ENCODE data around the gene GTF3C4.

GTF3C4 gene

DNA sequence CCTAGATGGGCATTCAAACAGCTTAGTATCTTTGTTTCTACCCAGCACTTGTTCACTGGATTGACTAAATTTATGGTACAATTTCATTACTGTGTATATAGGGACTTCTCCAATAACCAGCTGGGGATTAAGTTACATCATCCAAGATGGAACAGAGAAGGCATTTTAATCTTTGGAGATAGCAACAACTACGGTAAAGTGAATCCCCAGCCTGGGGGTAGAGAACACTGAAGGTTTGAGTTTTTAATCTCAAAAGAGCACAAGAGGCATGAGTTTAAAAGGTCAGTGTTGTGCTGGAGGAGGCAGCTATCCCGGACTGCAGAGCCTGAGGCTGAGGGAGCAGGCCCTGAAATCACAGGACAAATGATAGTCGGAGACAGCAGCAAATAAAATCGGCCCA, 29.0 kb upstream of the GTF3C4 start:
- WGBS, 2 donors (ENCODE audit: extremely low coverage in 2 of 2, insufficient read length in 2 of 2, insufficient replicate concordance in 1 of 2) = no CpG with 5 or more reads among the region's 4 CpGs

GRCh38 chr9:132644251-132644650, 26.0 kb upstream of the GTF3C4 start:
- no peak for DNase-seq (ENCODE audit: low spot score)
- WGBS, 2 donors (ENCODE audit: extremely low coverage in 2 of 2, insufficient read length in 2 of 2, insufficient replicate concordance in 1 of 2) = no CpG with 5 or more reads among the region's 3 CpGs

More for the DNA sequence above, 29.0 kb upstream of the GTF3C4 start:
- no peak overlapping the region for H2BK12ac ChIP-seq (ENCODE audit: low read length)
- no peak overlapping the region for H3K9ac ChIP-seq (ENCODE audit: low read depth, low read length, poor library complexity)
- H2BK120ac ChIP-seq (ENCODE audit: low read depth, low read length) = no peak overlapping the region
- H3K4ac ChIP-seq (ENCODE audit: low read length) = no peak overlapping the region
- H3K4me1 ChIP-seq (ENCODE audit: control insufficient read depth in 2 of 2, insufficient read depth in 1 of 2, low read depth in 1 of 2, low read length in 2 of 2) = no peaks in the 10 kb centered on the region
- H2BK15ac ChIP-seq (ENCODE audit: low read length) = no peak overlapping the region
- H3K36me3 ChIP-seq (replicated peaks in 1 of 2; ENCODE audit: control insufficient read depth in 2 of 2, insufficient read depth in 2 of 2, low read length in 2 of 2) = peaks cover 34 to 99% of the 10 kb centered on the region in 2 donors
- no peaks in the 10 kb centered on the region for H3K9me3 ChIP-seq (replicated peaks in 1 of 2; ENCODE audit: control insufficient read depth in 2 of 2, insufficient read depth in 1 of 2, low read depth in 1 of 2, low read length in 2 of 2)
- no peak overlapping the region for H3K18ac ChIP-seq (ENCODE audit: low read length)
- no peak overlapping the region for H4K8ac ChIP-seq (ENCODE audit: low read depth, low read length)
- H2BK5ac ChIP-seq (ENCODE audit: low read length) = no peak overlapping the region
- no peaks in the 10 kb centered on the region for H3K27me3 ChIP-seq (ENCODE audit: control insufficient read depth in 3 of 3, insufficient read depth in 3 of 3, low read depth in 1 of 3, low read length in 3 of 3)
- no peak overlapping the region for H3K4me3 ChIP-seq (ENCODE audit: low read length in 2 of 2)
- H3K27ac ChIP-seq (replicated peaks; ENCODE audit: low read length) = no peak overlapping the region
- no peak overlapping the region for H3K4me2 ChIP-seq (ENCODE audit: insufficient read depth, low read length, poor library complexity, severe bottlenecking)
- no peak overlapping the region for H3K23ac ChIP-seq (ENCODE audit: low read depth, low read length, poor library complexity)
- no peaks in the 10 kb centered on the region for H3K79me1 ChIP-seq (ENCODE audit: low read depth, low read length)
- H3K14ac ChIP-seq (ENCODE audit: low read length) = no peak overlapping the region
- DNase-seq (ENCODE audit: low spot score) = no peak
- H2AFZ ChIP-seq (ENCODE audit: low read length) = no peak overlapping the region
- H4K91ac ChIP-seq (ENCODE audit: low read depth, low read length, poor library complexity) = no peak overlapping the region
- no peak overlapping the region for H2AK5ac ChIP-seq (ENCODE audit: low read depth, low read length)

GRCh38 chr9:132645306-132645705, 25.0 kb upstream of the GTF3C4 start:
- no peak overlapping the region for H3K18ac ChIP-seq (ENCODE audit: low read length)
- H3K4ac ChIP-seq (ENCODE audit: low read length) = no peak overlapping the region
- no peak overlapping the region for H4K8ac ChIP-seq (ENCODE audit: low read depth, low read length)
- no peak overlapping the region for H3K4me2 ChIP-seq (ENCODE audit: insufficient read depth, low read length, poor library complexity, severe bottlenecking)
- H3K4me3 ChIP-seq (ENCODE audit: low read length in 2 of 2) = no peak overlapping the region
- H3K14ac ChIP-seq (ENCODE audit: low read length) = no peak overlapping the region
- no peak overlapping the region for H3K9ac ChIP-seq (ENCODE audit: low read depth, low read length, poor library complexity)
- no peak overlapping the region for H2AK5ac ChIP-seq (ENCODE audit: low read depth, low read length)
- H3K9me3 ChIP-seq (replicated peaks in 1 of 2; ENCODE audit: control insufficient read depth in 2 of 2, insufficient read depth in 1 of 2, low read depth in 1 of 2, low read length in 2 of 2) = no peaks in the 10 kb centered on the region
- no peak overlapping the region for H4K91ac ChIP-seq (ENCODE audit: low read depth, low read length, poor library complexity)
- no peaks in the 10 kb centered on the region for H3K27me3 ChIP-seq (ENCODE audit: control insufficient read depth in 3 of 3, insufficient read depth in 3 of 3, low read depth in 1 of 3, low read length in 3 of 3)
- no peak overlapping the region for H2BK120ac ChIP-seq (ENCODE audit: low read depth, low read length)
- no peak overlapping the region for H3K27ac ChIP-seq (replicated peaks; ENCODE audit: low read length)
- no peak overlapping the region for H2AFZ ChIP-seq (ENCODE audit: low read length)
- no peaks in the 10 kb centered on the region for H3K79me1 ChIP-seq (ENCODE audit: low read depth, low read length)
- no peak overlapping the region for H2BK15ac ChIP-seq (ENCODE audit: low read length)
- H2BK12ac ChIP-seq (ENCODE audit: low read length) = no peak overlapping the region
- no peak overlapping the region for H3K23ac ChIP-seq (ENCODE audit: low read depth, low read length, poor library complexity)
- no peak for DNase-seq (ENCODE audit: low spot score)
- H3K36me3 ChIP-seq (replicated peaks in 1 of 2; ENCODE audit: control insufficient read depth in 2 of 2, insufficient read depth in 2 of 2, low read length in 2 of 2) = peaks cover 41 to 99% of the 10 kb centered on the region in 2 donors
- no peaks in the 10 kb centered on the region for H3K4me1 ChIP-seq (ENCODE audit: control insufficient read depth in 2 of 2, insufficient read depth in 1 of 2, low read depth in 1 of 2, low read length in 2 of 2)
- WGBS, 2 donors (ENCODE audit: extremely low coverage in 2 of 2, insufficient read length in 2 of 2, insufficient replicate concordance in 1 of 2) = no CpG with 5 or more reads among the region's 8 CpGs
- no peak overlapping the region for H2BK5ac ChIP-seq (ENCODE audit: low read length)

More at GRCh38 chr9:132644251-132644650, 26.0 kb upstream of the GTF3C4 start:
- no peak overlapping the region for H3K23ac ChIP-seq (ENCODE audit: low read depth, low read length, poor library complexity)
- H3K4me1 ChIP-seq (ENCODE audit: control insufficient read depth in 2 of 2, insufficient read depth in 1 of 2, low read depth in 1 of 2, low read length in 2 of 2) = no peaks in the 10 kb centered on the region
- H2AFZ ChIP-seq (ENCODE audit: low read length) = no peak overlapping the region
- no peaks in the 10 kb centered on the region for H3K9me3 ChIP-seq (replicated peaks in 1 of 2; ENCODE audit: control insufficient read depth in 2 of 2, insufficient read depth in 1 of 2, low read depth in 1 of 2, low read length in 2 of 2)
- no peak overlapping the region for H2BK5ac ChIP-seq (ENCODE audit: low read length)
- no peaks in the 10 kb centered on the region for H3K27me3 ChIP-seq (ENCODE audit: control insufficient read depth in 3 of 3, insufficient read depth in 3 of 3, low read depth in 1 of 3, low read length in 3 of 3)
- H3K14ac ChIP-seq (ENCODE audit: low read length) = no peak overlapping the region
- no peak overlapping the region for H2BK15ac ChIP-seq (ENCODE audit: low read length)
- no peak overlapping the region for H4K91ac ChIP-seq (ENCODE audit: low read depth, low read length, poor library complexity)
- no peak overlapping the region for H2AK5ac ChIP-seq (ENCODE audit: low read depth, low read length)
- H3K9ac ChIP-seq (ENCODE audit: low read depth, low read length, poor library complexity) = no peak overlapping the region
- H2BK120ac ChIP-seq (ENCODE audit: low read depth, low read length) = no peak overlapping the region
- H3K79me1 ChIP-seq (ENCODE audit: low read depth, low read length) = no peaks in the 10 kb centered on the region
- no peak overlapping the region for H3K4me3 ChIP-seq (ENCODE audit: low read length in 2 of 2)
- no peak overlapping the region for H4K8ac ChIP-seq (ENCODE audit: low read depth, low read length)
- no peak overlapping the region for H3K27ac ChIP-seq (replicated peaks; ENCODE audit: low read length)
- H3K18ac ChIP-seq (ENCODE audit: low read length) = no peak overlapping the region
- H2BK12ac ChIP-seq (ENCODE audit: low read length) = no peak overlapping the region
- H3K4ac ChIP-seq (ENCODE audit: low read length) = no peak overlapping the region
- H3K36me3 ChIP-seq (replicated peaks in 1 of 2; ENCODE audit: control insufficient read depth in 2 of 2, insufficient read depth in 2 of 2, low read length in 2 of 2) = peaks cover 42 to 99% of the 10 kb centered on the region in 2 donors
- H3K4me2 ChIP-seq (ENCODE audit: insufficient read depth, low read length, poor library complexity, severe bottlenecking) = no peak overlapping the region

GRCh38 chr9:132645711-132646110, 24.6 kb upstream of the GTF3C4 start:
- Histone ChIP-seq H4K8ac (ENCODE audit: low read depth, low read length) (no peak overlapping the region), H2AK5ac (ENCODE audit: low read depth, low read length) (no peak overlapping the region), H3K18ac (ENCODE audit: low read length) (no peak overlapping the region), H3K4ac (ENCODE audit: low read length) (no peak overlapping the region), H3K27me3 (ENCODE audit: control insufficient read depth in 3 of 3, insufficient read depth in 3 of 3, low read depth in 1 of 3, low read length in 3 of 3) (no peaks in the 10 kb centered on the region), H2BK15ac (ENCODE audit: low read length) (no peak overlapping the region), H3K9me3 (replicated peaks in 1 of 2; ENCODE audit: control insufficient read depth in 2 of 2, insufficient read depth in 1 of 2, low read depth in 1 of 2, low read length in 2 of 2) (no peaks in the 10 kb centered on the region), H2AFZ (ENCODE audit: low read length) (no peak overlapping the region), H3K23ac (ENCODE audit: low read depth, low read length, poor library complexity) (no peak overlapping the region), H4K91ac (ENCODE audit: low read depth, low read length, poor library complexity) (no peak overlapping the region), H3K79me1 (ENCODE audit: low read depth, low read length) (no peaks in the 10 kb centered on the region), H2BK120ac (ENCODE audit: low read depth, low read length) (no peak overlapping the region), H3K27ac (replicated peaks; ENCODE audit: low read length) (no peak overlapping the region), H2BK5ac (ENCODE audit: low read length) (no peak overlapping the region), H3K36me3 (replicated peaks in 1 of 2; ENCODE audit: control insufficient read depth in 2 of 2, insufficient read depth in 2 of 2, low read length in 2 of 2) (peaks cover 40 to 99% of the 10 kb centered on the region in 2 donors), H3K9ac (ENCODE audit: low read depth, low read length, poor library complexity) (no peak overlapping the region), H2BK12ac (ENCODE audit: low read length) (no peak overlapping the region), H3K14ac (ENCODE audit: low read length) (no peak overlapping the region), H3K4me3 (ENCODE audit: low read length in 2 of 2) (peak overlapping the region in 1 of 2 donors; percentile 8), H3K4me2 (ENCODE audit: insufficient read depth, low read length, poor library complexity, severe bottlenecking) (no peak overlapping the region), H3K4me1 (ENCODE audit: control insufficient read depth in 2 of 2, insufficient read depth in 1 of 2, low read depth in 1 of 2, low read length in 2 of 2) (no peaks in the 10 kb centered on the region)
- no peak for DNase-seq (ENCODE audit: low spot score)
- WGBS, 2 donors (ENCODE audit: extremely low coverage in 2 of 2, insufficient read length in 2 of 2, insufficient replicate concordance in 1 of 2) = no CpG with 5 or more reads among the region's 15 CpGs

Data from neuronal stem cell (in vitro differentiated cells).